Mesenteric fat pad (tissue), 1 donor: ENCODE measurements around the gene NHEJ1. TPM values are rescaled to one million over a fixed set of nuclear protein-coding genes. Genes with fewer than 3 reads are reported as not detected.

ENCODE experiments used
- DNase-seq: peaks from one replicate; pipeline ENCODE4 v3.0.0-alpha.2; 2020; ENCODE audit warnings: low spot score
- total RNA-seq: library from RNA; stranded (reverse); fragmentation: NEBNext Ultra II Directional; extraction: Animal tissue kit (Norgen Biotek cat#: 25700); gene quantifications from one replicate; pipeline ENCODE4 v1.2.1, GENCODE V29; 2021
- donor health status: DM: yes; HTN: yes; CAD: no.

NHEJ1 gene
- total RNA-seq, 1 donor from 2014 or later, result 13.8 TPM

DNA sequence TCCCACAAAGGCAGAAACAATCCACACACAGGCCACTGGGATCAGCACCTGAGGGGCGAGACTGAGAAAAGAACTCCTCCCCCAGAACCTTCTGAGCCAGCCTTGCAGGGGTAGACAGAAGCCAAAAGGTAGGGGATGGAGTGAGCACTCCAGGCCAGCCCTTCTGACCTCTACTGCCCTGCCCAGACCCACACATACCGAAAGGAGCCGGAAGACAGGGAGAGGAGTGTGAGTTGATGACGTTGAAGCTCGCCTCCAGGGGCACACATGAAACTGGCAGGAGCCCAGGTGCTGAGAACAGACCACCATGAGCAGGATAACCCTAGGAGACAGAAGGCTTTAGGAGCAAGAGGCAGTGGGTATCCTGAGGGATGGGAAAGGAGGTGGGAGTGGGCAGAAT, 7.4 kb upstream of the NHEJ1 start:
- DNase-seq, result no peak

DNA sequence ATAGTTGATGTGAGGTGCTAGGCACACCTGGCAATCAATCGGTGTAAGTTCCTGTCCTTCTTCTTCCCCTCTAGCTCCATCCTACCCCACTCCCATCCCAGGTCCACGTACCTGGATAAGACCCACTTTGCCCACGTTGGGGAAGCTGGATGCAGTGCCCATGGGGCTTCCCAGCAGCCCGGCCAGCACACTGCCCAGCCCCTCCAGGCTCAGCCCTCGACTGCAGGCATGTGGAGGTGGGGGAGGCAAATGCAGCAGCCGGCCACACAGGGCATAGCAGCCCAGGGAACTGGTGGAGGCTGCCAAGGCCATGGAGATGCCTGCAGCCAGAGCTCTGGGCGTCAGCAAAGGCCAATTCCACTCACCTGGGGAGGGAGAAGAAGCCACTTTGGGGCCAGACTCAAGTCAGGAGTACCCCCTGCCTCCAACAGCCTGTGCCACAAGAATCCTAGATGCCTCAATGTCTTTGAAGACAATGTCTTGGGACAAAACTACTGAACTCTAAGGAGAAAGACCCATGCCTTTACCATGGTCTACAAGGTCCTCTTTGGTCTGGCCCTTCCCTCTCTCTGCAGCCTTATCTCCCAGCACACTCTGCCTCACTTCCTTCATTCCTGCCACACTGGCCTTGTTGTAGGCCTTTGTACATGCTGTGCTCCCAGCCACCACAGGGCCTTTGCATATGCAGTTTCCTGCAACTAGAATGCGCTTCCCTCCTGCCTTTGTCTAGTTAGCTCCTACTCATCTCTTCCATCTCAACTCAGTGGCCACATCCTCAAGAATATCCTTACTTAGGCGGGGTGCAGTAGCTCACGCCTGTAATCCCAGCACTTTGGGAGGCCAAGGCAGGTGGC, 4.7 kb upstream of the NHEJ1 start:
- peak; percentile 12 for DNase-seq

DNA sequence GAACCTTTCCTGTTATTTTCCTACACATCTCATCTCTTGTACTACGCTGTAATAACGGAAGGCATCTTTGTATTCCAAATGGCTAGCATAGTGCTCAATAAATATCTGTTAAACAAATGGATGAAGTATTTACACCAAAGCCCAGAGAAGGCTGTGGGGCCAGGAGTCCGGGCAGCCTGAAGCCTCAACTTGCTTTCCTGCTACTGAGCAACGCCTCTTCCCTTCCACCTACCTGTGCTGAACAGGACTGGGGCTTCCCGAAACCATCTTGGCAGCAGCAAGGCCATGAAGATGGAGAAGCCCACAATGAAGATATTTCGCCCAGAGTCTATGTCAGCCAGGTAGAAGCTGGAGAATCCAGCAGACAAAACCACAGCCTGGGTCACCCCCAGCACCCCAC, 2.5 kb upstream of the NHEJ1 start:
- DNase-seq, result peak; percentile 62

DNA sequence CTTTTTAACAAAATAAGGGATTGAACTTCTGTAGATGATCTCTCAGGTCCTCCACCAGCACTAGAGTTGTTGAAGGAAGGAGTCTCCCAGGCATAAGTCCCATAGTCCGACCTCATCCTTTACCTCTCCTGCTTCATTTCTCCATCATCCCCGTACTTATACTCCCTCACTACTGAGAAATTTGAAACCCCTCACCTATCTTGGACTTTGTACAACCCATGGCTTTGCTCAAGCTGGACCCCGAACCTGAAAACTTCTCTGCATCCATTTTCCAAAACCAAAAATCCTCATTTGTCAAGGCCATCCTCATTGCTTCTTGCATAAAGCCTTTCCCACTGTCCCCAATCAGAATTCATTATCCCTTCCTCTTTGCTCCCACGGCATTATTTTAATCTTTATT, 482 bp upstream of the NHEJ1 start:
- no peak for DNase-seq

DNA sequence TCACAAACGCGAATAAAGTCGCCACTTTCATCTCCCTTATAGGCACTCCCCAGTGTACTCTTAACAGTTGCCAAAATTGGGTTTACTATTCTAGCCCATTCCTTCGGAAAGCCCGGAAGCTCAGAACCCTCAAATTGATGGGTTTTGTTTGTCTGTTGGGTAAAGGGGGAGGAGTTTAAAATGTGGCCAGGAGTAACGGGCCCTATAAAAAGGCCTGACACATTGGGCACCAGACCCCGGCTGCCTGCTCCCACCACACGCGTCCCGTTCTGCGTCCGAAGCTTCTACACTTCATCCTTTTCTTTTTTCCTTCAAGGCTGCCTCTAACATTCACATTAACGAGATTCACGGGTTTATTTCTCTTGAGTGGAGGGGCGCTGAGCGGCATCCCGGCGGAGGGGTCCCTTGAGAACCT, 837 bp downstream of the NHEJ1 start:
- no peak for DNase-seq

DNA sequence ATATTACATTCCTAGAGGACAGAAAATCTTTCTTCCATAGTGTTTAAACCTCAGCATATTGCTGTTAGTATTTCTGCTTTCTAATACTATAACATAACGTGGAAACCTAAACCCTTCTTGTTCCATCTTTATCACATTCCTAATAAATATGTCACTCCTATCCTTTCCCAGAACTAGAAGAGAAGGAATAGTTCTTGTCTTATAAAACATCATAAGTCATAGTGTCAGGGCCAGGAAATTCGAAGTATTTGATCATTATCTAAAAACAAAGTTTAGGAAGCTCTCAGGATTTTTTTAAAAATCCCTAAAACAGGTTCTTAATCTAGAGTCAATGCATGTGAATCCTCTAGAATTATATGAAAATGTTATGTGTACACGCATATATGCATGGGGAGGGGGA, 2.0 kb downstream of the NHEJ1 start:
- DNase-seq, result no peak

DNA sequence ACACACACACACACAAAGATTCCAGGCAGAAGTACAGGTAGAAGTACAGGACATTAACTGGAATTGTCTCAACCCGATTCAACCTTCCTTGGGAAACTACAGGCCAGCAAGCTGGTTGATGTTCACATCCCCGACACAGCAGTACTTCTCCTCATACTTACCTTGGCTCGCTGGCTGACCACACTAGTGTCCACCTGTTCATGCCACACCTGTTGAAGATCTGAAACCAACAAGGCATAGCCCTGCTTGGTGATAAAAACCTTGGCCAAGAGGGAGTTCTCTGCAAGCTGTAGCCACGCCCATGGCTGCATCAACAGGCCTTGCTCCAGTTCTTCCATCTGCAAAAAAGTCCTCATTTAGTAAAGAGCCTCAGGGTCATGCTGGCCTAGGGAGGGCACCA, 2.6 kb downstream of the NHEJ1 start:
- peak; percentile 57 for DNase-seq

DNA sequence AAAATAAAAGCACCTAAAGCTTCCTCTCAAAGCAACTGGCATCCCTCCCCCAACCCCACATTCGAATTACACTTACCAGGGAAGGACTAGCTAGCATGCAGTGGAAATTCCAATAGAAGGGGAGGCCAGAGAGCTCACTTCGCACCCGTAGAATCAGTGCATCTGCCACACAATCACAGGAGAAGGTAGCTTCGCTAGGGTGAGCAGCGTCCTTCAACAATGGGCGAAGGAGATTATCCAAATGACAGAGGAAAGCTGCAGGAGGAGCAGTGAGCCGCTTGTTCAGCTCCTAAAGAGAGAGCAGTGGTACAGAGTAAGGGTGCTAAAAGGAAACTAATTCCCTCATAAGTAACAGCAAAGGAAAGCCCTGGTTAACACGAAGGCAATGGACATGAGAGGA, 3.2 kb downstream of the NHEJ1 start:
- DNase-seq, result no peak

DNA sequence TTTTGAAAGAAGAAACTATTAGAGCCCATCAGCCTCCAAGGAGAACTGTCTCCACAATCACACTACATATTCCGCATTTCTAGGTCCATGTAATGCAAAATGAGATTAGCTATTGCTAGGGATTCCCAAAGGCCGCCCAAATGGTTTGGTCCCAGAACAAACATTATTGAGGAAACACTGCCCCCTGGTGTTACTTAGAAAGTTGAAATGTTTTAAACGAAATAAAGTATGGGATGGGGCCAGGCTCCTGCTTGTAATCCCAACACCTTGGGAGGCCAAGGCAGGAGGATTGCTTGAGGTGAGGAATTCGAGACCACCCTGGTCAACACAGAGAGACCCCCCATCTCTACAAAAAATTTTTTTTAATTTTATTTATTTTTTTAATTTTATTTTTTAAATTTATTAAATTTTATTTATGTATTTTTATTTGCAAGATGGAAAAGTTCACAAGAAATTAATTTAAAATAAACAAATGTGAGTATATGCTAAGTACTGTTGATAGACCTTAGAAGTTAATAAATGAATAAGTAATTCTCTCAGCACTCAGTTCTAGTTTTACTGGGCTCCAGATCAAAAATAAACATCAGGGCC, 5.5 kb downstream of the NHEJ1 start:
- no peak for DNase-seq

DNA sequence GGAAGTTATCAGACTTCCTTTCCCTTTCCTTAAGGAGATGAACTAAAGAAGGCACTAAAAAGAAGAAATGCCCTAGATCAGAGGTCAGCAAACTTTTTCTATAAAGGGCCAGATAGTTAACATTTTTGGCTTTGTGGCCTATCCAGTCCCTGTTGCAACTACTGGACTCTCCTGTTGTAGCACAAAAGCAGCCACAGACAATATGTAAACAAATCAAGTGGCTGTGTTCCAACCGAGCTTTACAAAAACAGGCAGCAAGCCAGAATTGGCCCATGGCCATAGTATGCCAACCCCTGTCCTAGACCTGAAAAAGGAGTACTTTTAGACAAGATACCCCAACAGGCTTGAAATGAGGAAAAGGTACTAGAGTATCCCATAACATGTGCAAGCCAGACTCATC, 10.9 kb downstream of the NHEJ1 start:
- no peak for DNase-seq

DNA sequence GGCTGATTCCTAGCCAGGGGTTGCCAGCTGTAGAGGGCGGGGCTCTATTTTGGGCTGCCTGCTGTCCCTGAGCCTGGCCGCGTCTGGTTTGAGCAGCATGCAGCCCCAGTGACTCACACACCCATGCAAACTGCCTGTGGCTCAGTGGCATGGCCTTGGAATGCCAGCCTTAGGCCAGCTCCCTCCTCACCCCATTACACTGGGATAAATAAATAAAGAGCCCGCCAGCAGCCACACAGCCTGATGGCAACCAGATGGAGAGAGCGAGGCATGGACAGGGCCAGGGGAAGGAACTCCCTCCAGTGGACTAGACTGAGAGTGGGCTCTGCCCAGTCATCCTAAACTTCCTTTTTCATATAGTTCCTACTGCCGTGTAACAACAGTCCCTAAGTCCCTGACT, 18.3 kb downstream of the NHEJ1 start:
- no peak for DNase-seq

DNA sequence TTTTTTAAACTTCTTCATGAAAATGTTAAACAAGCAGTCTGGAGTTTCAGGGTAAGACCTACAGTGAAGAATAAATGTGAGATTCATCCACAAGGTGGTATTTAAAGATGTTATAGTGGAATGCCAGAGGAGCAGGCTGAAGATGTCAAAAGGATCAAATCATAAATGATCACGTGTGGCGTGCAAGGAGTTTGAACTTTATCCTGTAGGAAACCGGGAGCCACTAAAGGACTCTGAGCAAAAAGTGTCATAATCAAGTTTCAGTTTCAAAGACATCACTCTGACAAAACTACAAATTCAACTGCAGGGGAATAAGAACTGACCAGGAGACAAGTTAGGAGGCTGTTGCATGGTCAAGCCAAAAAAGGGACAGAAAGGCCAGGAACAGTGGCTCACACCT, 19.9 kb downstream of the NHEJ1 start:
- DNase-seq, result no peak

DNA sequence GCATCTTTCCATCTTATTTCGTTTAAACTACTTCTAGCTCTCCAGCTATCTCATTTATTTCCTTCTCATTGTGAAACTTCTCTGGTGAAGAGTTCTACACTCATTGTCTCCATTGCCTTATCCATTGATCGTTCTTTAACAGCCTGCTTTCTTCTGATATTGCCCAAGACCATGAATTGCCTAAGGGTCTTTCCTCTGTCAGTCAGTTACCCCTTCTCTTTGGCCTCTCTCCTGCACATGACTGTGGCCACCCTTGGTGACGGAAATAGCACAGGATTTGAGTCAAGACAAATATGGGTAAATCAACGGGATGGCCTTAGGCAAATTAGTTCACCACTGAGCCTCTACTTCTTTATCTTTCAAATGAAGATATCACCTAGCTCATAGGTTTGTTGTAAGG, 26.6 kb downstream of the NHEJ1 start:
- no peak for DNase-seq

DNA sequence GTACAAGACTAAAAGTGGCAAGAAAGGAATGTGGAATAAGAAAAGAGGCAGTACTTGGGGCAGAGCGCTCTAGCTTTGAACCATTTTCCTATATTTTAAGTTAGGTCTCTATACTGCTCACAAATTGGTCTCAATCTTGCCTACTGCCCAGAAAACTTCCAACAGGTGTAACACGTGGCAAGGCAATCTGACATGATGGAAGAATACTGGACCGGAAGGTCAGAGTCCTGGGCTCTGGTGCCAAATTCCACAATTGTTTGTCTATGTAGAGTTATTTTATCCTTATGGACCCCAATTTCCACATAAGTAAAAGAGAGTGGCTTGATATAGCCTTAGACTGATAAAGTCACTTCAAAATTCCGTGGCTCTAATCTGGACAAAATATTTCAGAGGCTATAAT, 28.9 kb downstream of the NHEJ1 start:
- DNase-seq, result no peak

DNA sequence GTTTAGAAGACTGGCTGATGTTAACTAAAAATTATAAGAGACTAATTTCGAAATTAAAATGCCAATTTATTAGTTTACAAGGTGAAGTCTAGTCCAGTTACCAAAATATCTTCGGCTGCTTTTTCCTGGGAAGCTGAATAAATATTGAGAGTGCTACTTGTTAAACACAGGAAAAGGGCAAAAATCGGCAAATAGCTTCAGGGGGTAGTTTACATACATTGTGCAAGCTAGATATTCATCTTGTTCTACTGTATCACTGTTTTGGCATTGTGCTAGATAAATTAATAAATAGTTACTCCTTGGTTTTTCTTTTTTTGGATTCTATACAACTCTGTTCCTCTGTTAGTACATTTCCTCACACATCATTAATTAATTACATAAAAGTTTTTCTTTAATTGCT, 29.3 kb downstream of the NHEJ1 start:
- DNase-seq, result no peak

DNA sequence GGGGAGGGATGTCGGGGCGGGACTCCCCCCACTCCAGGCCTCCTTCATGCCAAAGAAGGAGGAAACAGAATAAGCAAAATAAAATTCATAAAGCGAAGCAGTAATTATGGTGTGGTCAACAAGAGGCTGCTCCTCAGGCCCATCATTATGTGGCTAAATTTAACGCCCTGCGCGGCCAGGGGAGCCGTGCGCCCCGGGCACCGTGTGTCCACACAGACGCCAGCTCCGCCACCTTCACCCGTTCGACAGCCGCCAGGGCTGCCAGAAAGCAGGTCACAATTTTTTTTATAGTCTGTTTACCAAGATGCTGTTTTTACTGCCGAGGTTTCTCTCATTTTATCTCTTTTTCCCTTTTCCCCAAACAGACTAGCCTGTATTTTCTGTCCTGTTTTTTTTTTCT, 31.0 kb downstream of the NHEJ1 start:
- DNase-seq, result no peak

DNA sequence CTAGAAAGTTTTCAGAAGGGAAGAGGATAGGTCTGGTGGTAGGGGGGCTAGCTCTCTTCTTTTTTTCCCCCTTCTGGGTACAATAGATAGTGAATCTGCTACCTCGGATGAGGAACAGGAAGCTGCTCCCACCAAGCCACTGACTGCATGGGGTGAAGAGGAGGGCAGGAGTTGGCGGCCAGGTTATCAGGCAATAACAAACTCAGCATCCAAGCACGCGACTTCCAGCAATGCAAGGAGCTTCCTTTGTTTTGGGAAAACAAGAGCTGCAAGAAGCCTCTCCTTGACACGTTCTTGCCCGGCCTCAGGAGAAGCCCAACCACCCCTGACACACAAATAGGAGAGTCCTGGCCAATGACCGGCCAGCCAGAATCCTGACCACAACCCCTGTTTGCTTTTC, 32.2 kb downstream of the NHEJ1 start:
- no peak for DNase-seq

DNA sequence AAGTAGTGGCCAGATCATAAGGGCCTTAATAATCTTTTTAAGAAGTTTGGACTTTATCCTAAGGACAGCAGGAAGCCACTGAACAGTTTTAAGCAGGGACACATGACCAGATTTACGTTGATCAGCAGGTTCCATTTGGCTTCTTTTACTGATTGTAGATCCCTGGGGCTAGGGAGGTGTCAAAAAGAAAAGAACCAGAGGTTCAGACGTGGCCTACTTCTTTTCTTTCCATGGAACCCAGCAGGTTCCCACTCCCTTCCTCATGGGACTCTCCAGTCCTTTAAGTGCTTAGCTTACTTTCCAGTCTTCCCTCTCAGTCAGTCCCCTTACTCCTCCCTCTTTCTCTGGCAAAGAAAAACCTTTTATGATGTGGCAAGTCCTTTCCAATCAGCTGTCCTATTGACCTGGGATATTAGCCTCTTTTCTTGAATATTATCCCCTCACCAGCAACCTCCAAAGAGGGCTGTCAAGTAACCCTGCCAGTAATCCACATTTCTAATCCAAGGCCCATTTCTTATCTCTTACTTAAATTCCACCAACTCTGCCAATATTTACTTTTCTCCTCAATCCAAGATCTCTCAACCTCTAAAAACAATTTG, 33.5 kb downstream of the NHEJ1 start:
- no peak for DNase-seq

DNA sequence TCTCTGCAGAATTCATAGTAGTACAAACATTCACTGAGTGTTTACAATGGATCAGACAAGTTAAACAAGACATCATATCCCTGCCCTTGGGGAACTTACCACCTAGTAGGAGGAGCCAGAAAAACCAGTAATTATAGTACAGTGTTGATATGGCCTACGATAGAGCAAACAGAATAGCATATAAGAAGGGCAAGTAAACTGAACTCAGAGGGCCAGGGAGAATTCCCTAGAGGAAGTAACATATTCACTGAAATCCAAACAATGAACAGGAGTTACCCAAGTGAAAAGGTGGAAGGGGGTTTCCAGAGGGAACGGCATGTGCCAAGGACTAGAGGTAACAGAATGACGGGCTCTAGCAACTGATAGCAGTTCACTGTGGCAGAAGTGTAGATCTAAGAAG, 34.1 kb downstream of the NHEJ1 start:
- DNase-seq, result no peak

DNA sequence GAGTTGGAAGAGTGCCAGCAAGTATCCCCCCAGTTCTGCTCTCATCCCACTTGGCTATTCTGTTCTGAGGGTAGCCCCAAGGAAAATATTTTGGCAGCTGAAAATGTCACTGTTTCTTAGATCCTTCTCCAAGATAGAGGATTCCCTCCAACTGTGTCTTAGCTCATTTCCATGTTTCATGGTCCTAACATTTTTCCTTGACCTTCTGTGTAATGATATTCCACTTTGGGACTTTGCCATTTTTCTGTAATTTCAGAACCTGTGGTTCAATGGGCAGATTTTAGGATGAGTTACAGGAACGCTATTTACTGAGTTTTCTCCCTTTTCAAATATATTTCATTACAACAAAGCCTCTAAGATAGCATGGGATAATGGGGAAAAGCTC, 34.7 kb downstream of the NHEJ1 start:
- DNase-seq, result no peak

DNA sequence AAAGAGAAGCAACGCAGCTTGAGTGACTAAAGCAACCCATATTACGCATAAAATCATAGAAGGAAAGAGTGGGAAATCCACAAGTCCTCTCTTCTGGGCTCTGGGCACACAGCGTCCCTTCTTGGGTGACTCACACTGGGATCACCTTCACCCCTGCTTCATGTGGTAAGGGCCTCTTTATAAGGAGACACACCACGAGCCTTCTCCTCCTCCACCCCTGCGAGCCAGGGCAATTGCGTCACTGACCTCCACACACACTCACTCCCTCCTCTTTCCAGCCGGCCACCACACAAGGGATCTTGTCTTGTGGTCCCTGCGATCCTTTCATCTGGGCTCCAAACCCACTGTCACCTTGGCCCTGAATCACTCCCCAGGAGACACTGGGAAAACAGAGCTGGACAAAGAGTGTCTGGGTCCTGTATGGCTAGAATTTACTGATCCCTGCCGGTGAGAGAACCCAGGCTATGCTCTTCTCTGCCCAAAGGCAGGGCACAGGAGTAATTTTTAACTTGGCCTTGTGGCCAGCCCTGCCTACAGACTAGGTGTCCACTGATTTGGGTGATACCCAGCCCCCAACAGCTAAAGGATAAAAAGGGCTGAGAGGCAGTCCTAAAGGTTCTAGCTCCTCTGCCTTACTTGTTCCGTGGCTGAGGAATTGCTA, 35.3 kb downstream of the NHEJ1 start:
- DNase-seq, result no peak

DNA sequence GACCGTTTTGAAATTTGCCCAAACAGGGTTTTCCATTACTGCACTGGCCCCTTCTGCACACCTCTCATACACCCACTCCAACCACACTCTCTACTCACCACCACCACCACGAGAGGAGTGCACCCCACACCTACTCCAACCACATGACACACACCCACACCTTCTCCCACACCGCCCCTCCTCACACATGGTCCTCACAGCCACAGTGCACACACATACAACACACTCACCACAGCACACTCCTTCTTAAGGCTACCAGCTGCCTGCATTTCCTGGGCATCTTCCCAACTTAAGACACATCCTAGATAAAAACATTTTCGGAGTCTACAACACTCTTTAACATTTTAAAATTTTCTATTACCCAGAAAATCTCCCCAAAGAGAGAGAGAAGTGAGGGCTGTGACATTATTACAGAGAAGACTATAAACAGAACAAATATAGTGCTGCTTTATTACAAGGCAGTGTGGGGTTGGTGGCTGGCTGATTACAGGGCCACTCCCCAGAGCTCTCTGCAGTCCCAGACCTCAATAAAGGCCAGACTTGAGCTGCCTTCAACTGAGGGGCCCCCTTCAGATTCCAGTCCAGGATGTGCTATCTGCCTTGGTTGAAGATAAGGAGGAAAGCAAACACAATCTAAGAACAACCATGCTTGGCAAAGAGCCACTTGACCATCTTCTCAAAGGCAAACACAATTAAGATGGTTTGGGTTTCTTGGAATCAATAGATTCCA, 36.1 kb downstream of the NHEJ1 start:
- DNase-seq, result no peak
